Measurements from ENCODE around the gene PRLHR.

Gene PRLHR

GRCh38 chr10:118557946-118558345 is 37.5 kb downstream of the PRLHR start:
- no peak for DNase-seq

- no peak for DNase-seq
These were observed 43.8 kb downstream of the PRLHR start for GRCh38 chr10:118551535-118552100.

GRCh38 chr10:118547282-118547681 is 48.2 kb downstream of the PRLHR start:
- DNase-seq: no peak

GRCh38 chr10:118546479-118546878 is 49.0 kb downstream of the PRLHR start:
- DNase-seq: no peak

GRCh38 chr10:118545381-118545780 is 50.1 kb downstream of the PRLHR start:
- no peak for DNase-seq

GRCh38 chr10:118544401-118544948 is 51.0 kb downstream of the PRLHR start:
- DNase-seq: no peak

GRCh38 chr10:118543714-118544400 is 51.6 kb downstream of the PRLHR start:
- peak in 4 of 6 experiments; percentile 1 to 29 (median 22) for DNase-seq

GRCh38 chr10:118542745-118543144 is 52.7 kb downstream of the PRLHR start:
- DNase-seq: no peak

- DNase-seq: no peak
These were observed 53.2 kb downstream of the PRLHR start for GRCh38 chr10:118542205-118542604.

GRCh38 chr10:118541718-118542117 is 53.7 kb downstream of the PRLHR start:
- DNase-seq: no peak

All from stimulated activated naive CD4-positive, alpha-beta T cell (primary cell).